GM19372 (cell line): Measurements from ENCODE around the gene MAP3K4.
"Not testable (repeated sequence)": the region's sequence is repeated elsewhere in the genome, so short reads cannot be mapped to it uniquely, and the experiment has no call there.

Experiments
- ATAC-seq: cut with Tn5 transposase; IDR thresholded peaks from one replicate; pipeline ENCODE4 v1.9.1; 2021; ENCODE audit warnings: mild to moderate bottlenecking, low read depth, moderate library complexity; ENCODE audit not compliant: unreplicated experiment

The MAP3K4 gene

DNA sequence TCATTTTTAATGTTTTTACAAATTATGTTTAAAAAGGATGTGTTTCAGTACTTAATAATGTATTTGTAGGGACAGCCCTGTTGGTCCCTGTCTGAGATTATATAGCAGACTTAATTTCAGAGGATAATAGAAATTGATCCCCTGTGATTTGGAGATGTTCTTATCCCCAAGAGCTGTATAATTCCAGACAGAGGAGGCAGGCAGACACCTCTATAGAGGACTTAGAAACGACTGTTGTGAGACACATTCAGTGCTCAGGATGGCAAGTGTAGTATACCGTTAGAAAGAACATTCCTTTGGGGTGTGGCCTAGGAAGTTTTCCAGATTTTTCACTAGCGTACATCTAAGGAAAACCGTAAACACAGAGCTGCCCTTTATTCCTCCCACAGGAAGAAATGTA, 117.8 kb downstream of the MAP3K4 start:
- ATAC-seq, result no peak

DNA sequence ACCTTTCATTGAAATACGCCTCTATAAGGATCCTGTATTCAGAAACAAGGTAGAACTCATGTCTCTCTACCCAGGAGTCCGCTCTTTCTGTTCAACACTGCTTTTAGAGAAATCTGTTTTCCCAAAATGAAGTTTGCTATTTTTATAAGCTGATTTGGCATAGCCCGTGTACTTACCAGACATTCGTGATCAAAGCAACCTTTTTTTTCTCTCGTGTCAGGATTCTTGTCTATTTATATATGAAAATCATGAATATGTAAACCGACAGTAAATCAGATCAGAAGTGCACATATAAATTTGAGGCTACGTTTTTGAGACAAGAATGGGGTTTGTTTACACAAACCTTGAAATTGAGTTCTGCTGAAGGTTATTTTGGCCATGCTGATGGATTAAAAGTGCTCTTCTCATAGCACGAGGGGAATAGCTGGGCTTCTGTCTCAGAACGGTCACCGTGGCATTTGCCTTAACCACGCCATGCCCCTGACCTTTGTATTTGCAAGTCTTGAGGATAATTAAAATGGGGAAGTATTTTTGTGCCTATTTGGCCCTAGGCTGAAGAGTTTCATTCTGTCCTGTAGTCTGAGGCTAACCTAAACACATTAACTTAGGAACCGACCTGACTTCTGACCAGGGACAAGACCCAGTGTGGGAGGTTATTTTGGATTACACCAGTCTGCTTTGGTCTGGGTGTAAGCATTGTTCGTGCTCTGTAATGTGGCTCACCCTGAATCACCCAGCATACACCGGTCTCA, 118.6 kb downstream of the MAP3K4 start:
- ATAC-seq, result no peak

DNA sequence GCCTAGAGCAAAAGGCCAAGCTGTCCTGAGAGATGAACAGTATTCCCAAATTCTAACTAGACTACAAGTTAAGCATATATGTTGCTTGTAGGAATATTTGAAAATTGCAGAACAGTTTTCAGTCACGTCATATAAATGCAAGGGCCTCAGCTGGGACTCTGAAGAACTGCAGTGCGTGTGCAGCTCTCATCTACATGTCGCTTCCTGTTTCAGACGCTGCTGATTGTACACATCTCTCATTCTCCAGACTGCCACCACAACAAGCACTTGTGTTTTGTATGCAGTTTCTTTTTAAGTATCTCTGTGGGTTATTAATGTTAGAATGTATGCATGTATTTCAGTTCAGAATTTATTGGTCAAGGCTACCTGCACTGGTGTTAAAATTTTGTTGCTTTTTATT, 119.7 kb downstream of the MAP3K4 start:
- ATAC-seq, result no peak

DNA sequence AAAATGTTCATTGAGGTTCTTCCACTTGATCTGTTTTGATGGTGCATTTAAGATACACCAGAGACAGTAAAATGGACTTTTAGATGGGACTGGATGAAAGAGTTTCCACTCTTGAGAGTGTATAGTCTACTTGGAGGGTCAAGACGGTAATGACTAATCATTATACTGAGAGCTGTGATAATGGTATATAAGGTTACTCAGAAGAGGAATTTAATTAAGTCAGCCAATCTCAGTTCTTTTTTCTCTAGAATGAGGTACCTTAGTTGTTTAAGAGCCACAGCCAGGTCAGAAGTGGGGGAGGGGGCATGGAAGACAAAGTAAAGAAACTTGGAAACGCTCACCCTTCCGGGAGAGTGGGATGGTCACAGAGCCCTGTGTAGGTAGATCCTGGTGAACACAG, 123.9 kb downstream of the MAP3K4 start:
- ATAC-seq, result no peak

DNA sequence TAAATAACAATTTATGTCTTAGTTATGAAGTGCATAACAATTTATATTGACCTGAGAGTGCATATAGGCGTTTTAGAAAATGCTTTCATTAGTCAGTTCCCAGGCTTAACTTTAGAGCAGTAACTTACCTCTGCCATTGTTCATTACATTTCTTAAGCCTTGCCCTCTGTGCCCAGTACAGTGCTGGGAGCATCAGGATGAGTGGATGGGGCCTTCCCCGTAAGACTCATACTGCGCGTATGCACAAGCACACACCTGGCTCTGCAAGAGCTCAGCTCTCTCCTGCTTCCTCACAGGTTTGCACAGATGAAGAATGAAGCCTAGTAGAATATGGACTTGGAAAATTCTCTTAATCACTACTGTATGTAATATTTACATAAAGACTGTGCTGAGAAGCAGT, 125.0 kb downstream of the MAP3K4 start:
- ATAC-seq, result no peak

DNA sequence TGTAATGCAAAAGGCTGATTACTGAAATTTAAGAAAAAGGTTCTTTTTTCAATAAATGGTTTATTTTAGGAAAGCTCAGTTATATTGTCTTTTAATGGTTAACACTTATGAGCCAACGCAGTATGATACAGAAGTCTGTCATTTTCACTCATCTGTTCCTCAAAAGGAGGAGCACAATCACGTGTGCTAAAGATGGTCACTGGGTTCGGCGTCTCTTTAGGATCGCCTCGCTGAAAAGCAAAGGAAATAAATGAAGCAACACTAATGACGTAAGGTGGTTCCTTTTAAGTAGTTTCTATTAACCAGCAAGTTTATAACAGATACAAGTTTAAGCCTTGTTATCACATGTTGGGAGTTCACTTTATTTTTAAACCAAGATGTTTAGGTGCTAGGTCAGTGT, 125.7 kb downstream of the MAP3K4 start:
- no peak for ATAC-seq

DNA sequence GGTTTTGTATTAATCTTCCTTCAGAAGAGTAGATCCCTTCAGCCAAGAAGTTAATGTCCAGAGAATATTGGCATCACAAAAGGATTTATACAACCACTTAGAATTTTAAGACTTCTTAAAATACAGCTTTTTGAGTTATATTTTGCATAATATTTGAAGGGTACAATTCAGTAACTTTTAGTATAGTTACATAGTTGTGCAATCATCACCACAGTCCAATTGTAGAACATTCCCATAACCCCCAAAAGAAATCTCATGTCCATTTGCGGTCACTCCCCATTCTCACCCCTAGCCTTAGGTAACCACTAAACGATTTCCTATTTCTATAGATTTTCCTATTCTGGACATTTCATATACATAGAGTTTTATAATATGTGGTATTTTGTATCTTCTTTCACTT, 126.4 kb downstream of the MAP3K4 start:
- no peak for ATAC-seq

DNA sequence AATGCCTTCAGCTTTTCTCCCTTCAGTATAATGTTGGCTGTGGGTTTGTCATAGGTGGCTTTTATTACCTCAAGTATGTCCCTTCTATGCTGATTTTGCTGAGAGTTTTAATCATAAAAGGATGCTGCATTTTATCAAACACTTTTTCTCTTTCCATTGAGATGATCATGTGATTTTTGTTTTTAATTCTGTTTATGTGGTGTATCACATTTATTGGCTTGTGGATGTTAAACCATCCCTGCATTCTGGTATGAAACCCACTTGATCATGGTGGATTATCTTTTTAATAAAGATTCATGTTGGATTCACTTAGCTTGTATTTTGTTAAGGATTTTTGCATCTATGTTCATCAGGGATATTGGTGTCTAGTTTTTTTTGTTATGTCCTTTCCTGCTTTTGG, 131.8 kb downstream of the MAP3K4 start:
- ATAC-seq, result not testable (repeated sequence)

DNA sequence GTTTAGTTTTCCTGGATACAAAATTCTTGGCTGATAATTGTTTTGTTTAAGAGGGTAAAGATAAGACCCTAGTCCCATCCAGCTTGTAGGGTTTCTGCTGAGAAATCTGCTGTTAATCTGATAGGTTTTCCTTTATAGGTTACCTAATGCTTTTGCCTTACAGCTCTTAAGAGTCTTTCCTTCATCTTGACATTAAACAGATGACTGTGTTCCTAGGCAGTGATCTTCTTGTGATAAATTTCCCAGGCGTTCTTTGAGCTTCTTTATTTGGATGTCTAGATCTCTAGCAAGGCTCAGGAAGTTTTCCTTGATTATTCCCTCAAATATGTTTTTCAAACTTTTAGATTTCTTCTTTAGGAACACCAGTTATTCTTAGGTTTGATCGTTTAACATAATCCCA, 134.0 kb downstream of the MAP3K4 start:
- no peak for ATAC-seq

DNA sequence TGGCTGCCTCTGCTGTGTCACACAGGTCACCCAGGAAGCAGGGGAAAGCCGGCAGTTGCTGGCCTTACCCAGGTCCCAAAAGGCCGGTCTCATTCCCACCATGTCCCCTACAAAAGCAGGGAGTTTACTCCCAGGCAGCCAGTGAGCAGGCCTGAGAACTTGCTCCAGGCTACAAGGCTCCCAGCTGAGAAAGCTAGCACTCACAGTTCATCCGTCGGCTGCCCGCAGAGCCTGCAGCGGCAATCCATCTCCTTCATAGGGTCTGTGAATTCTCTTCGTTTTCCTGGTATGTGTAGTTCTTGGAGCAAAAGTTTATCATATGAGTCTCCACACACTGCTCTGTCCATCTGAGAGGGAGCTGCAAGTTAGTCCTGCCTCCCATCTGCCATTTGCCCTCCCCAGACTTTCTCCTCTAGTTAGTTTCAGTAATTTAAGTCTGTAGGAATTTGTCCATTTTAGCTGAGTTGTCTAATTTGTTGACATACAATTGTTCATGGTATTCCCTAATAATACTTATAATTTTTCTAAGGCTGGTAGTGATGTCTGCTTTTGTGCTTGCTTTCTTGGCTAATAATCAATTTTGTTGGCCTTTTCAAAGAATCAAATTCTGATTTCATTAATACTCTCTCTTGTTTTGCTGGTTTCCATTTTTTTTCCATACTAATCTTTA, 135.6 kb downstream of the MAP3K4 start:
- no peak for ATAC-seq

DNA sequence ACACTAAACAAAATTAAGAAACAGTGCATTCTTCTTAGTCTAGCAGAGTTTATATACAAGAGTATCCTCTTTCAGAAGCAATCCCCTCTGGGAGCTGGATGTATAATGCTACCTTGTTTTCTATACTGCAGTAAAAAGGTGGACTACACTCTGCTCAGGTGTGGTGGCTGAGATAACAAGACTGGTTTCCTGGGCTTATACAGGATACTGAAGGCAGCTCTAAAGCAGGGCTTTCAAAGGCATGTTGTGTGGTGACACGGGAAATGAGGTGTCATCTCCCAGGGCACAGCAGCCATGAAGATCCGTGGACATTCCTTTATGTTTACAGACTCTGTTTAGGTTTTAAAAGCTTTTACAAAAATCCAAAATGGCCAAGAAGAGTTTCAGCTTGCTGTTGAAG, 136.7 kb downstream of the MAP3K4 start:
- ATAC-seq, result no peak

DNA sequence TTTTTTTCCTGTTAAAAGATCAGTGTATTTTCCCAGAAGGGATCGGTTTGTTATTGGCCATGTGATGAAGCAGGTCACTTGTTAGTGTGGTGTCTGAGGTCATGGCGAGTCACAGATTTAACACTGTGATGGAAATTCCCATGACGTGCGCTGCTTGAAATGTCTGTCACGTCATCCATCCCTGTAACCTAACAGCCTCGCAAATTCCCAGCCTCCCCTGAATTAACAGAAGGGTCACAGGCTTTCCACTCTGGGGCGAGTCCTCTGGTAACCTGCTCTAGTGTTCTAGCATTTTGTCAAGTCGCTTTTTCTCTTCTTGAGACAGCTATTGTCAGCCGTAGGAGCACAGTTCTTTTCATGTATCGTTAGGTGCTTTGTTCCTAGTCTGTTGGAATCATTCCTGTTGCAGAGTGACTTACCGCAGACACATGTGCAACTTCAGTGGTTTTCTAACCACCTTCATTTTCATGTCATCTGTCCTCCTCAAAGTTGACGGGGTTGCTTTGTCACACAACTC, 137.2 kb downstream of the MAP3K4 start:
- no peak for ATAC-seq

DNA sequence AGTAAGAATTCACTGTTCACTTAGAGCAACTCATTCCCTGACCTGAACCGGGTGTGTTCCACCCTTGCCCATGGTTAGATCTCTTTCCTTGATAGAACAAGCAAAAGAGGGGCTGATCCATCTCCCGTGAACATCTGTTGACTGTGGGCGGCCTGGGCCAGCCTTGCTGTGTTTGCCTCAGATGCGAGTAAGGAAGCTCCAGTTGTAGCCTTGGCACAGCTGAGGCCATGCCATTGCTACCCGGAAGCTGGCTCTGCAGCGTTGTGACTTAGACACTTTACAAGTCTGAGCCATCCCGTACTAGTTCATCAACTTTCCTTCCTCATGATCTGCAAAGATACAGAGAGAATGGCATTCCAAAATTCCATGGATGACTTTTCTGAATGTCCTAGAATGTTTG, 139.0 kb downstream of the MAP3K4 start:
- no peak for ATAC-seq

DNA sequence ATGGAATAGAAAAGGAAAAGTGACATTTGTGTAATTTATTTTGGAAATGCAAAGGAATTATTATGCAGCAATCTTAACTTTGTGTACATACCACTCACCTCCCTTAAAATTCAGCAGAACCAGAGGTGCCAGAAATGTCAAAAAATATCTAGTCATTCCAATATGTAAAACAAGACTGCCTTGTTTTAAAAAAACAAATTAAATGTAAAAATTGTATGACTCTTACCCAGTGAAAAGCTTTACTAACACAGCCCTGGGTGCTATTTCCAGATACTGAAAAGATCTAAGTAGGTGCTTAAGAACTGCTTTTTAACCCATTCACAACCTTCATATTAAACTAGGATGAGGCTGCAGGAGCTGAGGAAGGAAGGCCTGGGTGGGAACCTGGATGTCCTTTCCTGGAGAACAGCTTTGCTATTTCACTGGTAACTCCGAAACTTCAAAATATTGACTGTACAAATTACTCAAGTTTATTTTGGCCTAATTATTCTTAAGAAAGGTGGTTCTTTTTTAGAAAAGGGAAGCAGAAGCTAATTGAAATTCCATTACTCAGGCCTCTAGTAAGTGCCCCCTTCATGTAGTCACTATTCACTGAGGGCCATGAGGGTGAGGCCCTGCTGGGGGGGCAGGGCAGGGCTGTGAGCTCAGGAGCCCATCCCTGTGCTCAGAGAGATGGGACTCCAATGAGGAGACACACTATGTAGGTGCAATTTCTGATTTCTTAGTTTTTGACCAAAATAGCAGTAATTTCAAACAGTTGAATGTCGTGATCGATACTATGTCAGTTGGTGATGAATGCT, 139.6 kb downstream of the MAP3K4 start:
- no peak for ATAC-seq

DNA sequence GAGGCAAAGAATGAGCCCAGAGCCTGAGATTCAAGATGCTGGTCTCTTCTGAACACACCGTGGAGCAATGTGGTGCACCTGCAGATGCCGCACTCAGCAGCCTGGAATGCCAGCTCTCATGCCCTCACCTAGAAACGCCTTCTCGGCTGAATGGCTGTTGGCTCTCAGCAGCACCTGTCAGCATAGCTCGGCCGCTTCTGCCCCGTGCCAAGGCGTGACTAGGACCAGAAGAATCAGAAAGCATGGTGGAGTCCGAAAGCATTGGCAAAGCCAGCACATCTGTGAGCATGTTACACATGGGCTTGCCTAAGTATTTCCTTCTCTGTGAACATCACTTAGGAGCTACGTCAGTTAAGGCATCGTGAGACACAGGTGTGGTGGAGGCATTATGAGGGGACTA, 140.8 kb downstream of the MAP3K4 start:
- no peak for ATAC-seq

DNA sequence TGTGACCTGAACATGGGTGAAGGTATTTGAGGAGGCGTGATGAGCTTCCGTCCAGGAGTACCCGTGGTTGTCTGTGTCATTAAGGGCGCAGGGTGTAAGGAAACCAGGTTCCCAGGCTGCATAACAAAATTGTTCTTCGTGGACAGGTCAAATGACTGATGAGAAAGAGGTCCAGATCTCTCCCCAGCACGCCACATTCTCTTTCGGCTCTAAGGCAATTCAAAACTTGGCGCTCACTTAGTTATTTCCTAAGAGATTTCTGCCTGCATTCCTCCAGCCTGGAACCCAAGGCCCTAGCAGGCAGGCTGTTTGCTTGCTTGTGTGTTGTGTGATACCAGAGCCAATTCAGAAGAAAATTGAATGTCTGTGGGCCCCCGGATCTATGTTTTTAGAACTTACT, 142.4 kb downstream of the MAP3K4 start:
- no peak for ATAC-seq

DNA sequence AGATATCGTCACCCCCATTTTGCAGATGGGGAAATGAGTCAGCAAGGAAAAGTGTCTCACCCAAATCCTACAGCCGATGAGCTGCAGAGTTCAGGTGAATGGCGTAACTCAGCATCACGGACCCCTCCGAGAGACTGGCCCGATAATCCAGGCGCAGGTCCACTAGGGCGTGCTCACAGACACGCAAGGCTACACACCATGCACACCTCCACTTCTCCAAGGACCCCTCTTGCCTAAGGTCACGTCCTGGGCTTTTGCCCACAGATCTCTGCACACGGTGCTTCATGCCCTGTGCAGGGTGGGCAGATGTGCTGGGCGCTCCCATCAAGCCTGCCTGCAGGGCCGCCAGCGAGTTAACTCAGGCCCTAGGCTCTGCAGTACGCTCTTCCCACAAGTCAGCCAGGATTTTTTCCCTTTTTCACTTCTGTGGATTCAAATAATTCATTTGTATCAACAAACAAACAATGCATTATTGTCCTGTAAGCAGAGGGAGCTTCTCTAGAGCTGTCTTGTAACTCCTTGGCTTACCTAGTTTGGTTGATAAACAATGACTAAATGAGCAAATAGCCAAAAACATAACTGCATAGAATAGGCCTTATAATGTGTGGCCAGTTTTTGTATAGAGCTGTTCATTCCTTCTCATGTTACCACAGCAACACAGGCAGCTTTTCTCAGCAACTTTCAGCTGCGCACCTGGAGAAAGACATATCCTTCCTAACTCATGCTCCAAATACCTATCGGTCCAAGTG, 143.2 kb downstream of the MAP3K4 start:
- no peak for ATAC-seq

DNA sequence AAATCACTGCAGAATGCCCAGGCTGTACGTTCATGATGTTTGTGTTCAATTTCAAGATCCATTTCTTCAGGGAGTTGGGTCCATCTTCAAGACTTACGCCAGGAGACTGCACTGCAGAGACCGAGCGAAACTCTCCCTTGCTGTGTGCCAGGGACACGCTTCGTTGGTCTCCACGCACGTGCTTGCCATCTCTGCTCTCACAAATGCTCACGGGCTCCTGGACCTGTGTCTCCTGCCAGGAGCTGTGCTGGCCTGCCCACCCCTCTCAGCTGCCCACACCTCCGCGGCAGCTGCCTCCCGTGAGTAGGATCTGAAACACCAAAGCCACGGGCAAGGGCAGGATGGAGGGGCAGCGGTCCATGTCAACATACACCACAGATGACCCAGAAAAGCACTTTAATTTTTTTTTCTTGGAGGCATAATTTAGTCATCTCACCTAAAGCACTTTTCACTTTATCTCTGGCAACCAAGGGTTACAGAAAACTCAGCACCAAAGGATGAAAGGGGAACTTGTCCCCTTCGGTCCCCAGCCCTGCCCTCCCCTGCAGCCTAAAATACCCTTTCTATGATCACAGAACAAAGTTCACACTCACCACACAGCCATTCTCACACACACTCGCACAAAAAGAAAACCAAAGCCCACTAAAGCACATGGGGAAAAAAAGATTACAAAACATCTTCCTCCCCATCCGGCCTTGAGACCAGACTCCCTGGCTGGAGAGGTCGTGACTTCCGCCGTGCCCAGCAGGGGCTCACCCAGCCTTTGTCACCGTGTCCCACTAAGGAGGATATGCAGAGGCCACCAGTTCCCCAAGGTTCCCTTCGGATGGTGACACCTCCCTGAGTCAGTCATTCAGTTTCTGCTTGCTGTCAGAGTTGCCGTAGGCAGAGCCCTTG, 144.4 kb downstream of the MAP3K4 start:
- no peak for ATAC-seq

DNA sequence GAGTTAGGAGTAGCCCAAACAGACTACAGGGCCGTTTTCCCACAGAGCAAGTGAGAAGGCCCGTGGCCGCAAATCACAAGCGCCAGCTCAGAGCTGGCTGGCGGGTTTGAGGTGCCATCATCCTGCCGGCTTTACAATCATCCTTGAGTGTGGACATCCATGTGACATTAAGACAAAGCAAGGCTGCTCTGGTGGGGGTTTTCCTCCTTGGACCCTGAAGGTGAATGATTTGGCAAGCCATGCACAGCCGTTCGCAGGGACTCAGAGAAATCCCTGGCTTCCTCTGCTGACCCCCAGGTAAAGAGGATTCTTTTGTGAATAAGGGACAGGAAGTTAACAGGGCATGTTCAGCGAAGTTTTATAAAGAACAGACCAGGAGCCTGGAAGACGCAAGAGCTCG, 145.1 kb downstream of the MAP3K4 start:
- ATAC-seq, result no peak

DNA sequence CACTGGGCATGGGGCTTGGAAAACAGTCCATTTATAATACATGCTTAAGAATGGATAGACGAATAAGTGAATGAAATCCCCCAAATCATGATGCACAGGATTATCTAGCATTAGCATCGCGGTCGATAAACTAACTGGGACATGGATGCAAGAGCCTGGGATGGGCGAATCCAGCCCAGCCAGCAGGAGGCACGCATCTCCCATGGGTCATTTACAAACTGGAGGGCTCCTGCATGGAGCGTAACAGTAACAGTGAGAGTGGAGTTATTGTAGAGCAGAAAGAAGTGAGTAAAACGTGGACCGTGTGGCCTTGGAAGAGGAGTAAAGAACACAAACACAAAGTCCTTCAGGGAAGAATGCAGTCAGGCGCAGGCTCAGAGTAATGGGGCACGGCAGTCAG, 145.8 kb downstream of the MAP3K4 start:
- ATAC-seq, result no peak
